ENCODE measurements around the gene SEPTIN8. TPM values are rescaled to one million over a fixed set of nuclear protein-coding genes. Genes with fewer than 3 reads are reported as not detected.
A peak's percentile ranks its signal among the peaks of the same experiment; 100 is the strongest.

The SEPTIN8 gene
- total and polyA plus RNA-seq, 2 of the 13 experiments (the other 11 are each of a cell fraction or from before 2014, with no cell fraction given) = 41.4 to 49.9 TPM

- TF ChIP-seq NFAT5 (CRISPR knock-in tag; IDR thresholded peaks at IDR 0.05) = no peak
- TF ChIP-seq ZMYM3 (CRISPR knock-in tag; IDR thresholded peaks at IDR 0.05) = no peak
- no peak for TF ChIP-seq ZNF547 (CRISPR knock-in tag; IDR thresholded peaks at IDR 0.05)
- TF ChIP-seq HNF4A (CRISPR knock-in tag; IDR thresholded peaks at IDR 0.05) = peak; percentile 35; the same call in 1 of the 2 replicates
- TF ChIP-seq SMAD3 (CRISPR knock-in tag; IDR thresholded peaks at IDR 0.05) = peak; percentile 22; the same call in 1 of the 2 replicates
- TF ChIP-seq TEAD3 (CRISPR knock-in tag; optimal IDR thresholded peaks at IDR 0.05; ENCODE audit: borderline replicate concordance) = peak; percentile 94
- 0 out of 2 replicates have a peak, but pooled peaks have one; percentile 42 for TF ChIP-seq POGZ (CRISPR knock-in tag; IDR thresholded peaks at IDR 0.05)
- no peak for TF ChIP-seq ELF1 (CRISPR knock-in tag; IDR thresholded peaks at IDR 0.05)
- no peak for TF ChIP-seq ZNF766 (CRISPR knock-in tag; IDR thresholded peaks at IDR 0.05; ENCODE audit: borderline replicate concordance)
- TF ChIP-seq PPARG (CRISPR knock-in tag; conservative IDR thresholded peaks at IDR 0.05) = 0 out of 2 replicates have a peak, but pooled peaks have one; percentile 19
- TF ChIP-seq ZNF670 (CRISPR knock-in tag; IDR thresholded peaks at IDR 0.05; ENCODE audit: borderline replicate concordance) = no peak
- TF ChIP-seq RARA (CRISPR knock-in tag; IDR thresholded peaks at IDR 0.05) = peak; percentile 34; the same call in 1 of the 2 replicates
- no peak for TF ChIP-seq ZNF652 (CRISPR knock-in tag; IDR thresholded peaks at IDR 0.05; ENCODE audit: borderline replicate concordance, low read depth)
- TF ChIP-seq RXRA (CRISPR knock-in tag; IDR thresholded peaks at IDR 0.05) = 0 out of 2 replicates have a peak, but pooled peaks have one; percentile 25
- TF ChIP-seq DBP (CRISPR knock-in tag; IDR thresholded peaks at IDR 0.05; ENCODE audit: not compliant biosample characterization) = no peak
- TF ChIP-seq CENPX (CRISPR knock-in tag; IDR thresholded peaks at IDR 0.05) = no peak
- TF ChIP-seq NR2C2 (CRISPR knock-in tag; IDR thresholded peaks at IDR 0.05; ENCODE audit: borderline replicate concordance) = peak; percentile 80
- no peak for TF ChIP-seq NFATC3 (CRISPR knock-in tag; IDR thresholded peaks at IDR 0.05)
- TF ChIP-seq ZNF263 (CRISPR knock-in tag; IDR thresholded peaks at IDR 0.05) = 0 out of 2 replicates have a peak, but pooled peaks have one; percentile 25
- 0 out of 2 replicates have a peak, but pooled peaks have one; percentile 42 for TF ChIP-seq HOMEZ (CRISPR knock-in tag; IDR thresholded peaks at IDR 0.05; ENCODE audit: low read depth)
These were observed 5.5 kb downstream of the SEPTIN8 start (continued) for GRCh38 chr5:132771503-132771998.

Measured in HepG2 (cell line).